Measurements from ENCODE around the gene RIOX2. TPM values are rescaled to one million over a fixed set of nuclear protein-coding genes. Genes with fewer than 3 reads are reported as not detected.

The RIOX2 gene
- total RNA-seq, 4 donors from 2014 or later: 28.1 to 44.0 (median 30.6) TPM

GRCh38 chr3:97988784-97989568 is 16.7 kb upstream of the RIOX2 start:
- TF ChIP-seq CTCF (IDR thresholded peaks at IDR 0.05; ENCODE audit: low read depth): no peak

DNA sequence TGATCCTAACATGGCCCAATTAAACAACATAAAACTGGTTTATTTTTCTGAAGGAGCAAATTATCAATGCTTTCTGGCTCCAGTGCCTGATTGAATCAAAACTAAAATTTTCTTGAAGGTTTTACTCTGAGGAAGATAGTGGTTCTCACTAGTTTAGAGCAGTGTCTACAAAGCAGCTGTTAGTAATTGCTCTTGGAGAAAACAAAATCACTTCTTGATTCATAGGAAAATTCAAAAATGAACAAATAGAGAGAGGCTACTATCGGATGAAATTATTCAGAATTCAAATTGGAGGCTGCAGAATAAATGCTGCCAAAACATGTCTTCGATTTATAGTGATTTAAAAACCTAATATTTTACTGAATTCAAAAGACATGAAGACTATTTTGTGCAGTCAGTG is 15.1 kb upstream of the RIOX2 start:
- no peak for TF ChIP-seq CTCF (IDR thresholded peaks at IDR 0.05; ENCODE audit: low read depth)

DNA sequence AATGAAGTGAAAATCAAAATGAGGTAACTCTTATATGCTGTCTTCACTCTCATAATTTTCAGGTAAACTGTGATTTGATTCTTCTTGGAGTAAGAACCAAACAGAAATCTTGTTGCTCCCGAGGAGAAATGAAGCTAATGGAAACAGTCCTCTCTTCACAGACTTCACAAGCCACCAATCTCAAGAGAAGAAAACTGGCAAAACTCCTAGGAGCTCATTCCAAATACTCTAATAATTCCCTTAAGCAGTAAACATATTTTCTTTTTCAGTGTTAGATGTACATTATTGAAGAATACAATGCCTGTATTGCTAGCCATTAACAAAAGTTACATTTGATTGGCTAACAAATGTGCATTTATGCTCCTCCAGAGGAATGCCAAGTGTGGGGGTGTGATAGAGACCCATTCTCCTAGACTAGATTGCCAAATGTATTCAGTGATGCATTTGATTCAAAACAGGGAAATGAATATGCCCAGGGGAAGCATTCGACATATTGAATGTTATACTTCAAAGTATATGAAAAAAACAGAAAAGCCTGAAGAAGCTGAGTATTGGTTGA is 11.8 kb upstream of the RIOX2 start:
- TF ChIP-seq CTCF (IDR thresholded peaks at IDR 0.05; ENCODE audit: low read depth): no peak

DNA sequence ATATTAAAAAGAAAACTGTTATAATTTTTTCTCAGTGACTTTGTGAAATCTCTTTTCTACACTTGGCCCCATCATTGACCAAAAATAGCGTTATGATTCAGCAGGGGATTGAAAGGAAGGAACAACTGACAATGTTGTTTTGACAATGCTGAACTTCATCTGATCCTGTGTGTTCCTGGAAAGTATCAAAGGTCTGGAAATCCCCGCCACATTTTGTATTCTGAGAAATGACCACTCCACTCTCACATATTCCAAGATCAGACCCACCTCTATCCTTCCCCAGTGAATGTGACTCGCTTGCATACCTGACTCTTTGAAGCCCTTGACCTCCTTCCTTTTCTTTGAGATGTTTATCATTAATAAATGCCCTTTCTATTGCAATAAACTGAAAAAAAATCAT is 9.7 kb upstream of the RIOX2 start:
- TF ChIP-seq CTCF (IDR thresholded peaks at IDR 0.05; ENCODE audit: low read depth): no peak

- TF ChIP-seq CTCF (IDR thresholded peaks at IDR 0.05; ENCODE audit: low read depth): no peak
Measured at GRCh38 chr3:97979610-97980009, 7.4 kb upstream of the RIOX2 start.

DNA sequence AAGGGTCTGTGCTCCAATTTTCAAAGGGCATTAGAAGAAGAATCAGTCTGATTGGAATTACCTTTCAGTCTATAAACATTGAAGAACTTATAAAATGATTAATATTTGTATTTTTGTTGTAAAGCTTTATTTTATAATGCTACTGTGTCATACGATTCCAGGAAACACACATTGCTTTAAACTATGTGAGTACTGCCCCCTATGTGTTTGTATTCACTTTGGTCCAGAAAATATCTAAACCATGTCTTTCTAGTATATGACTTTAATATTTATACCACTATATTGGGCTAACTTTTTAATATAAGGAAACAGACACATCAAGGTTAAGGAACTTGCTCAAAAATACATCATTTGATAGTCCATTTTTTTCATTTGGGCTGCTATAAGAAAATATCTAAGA is 3.2 kb upstream of the RIOX2 start:
- no peak for TF ChIP-seq CTCF (IDR thresholded peaks at IDR 0.05; ENCODE audit: low read depth)

- TF ChIP-seq CTCF (IDR thresholded peaks at IDR 0.05; ENCODE audit: low read depth): no peak
Measured at GRCh38 chr3:97974996-97975395, 2.8 kb upstream of the RIOX2 start.

All from subcutaneous adipose tissue (tissue), 4 donors.